ENCODE results near the gene ZNF264.

DNA sequence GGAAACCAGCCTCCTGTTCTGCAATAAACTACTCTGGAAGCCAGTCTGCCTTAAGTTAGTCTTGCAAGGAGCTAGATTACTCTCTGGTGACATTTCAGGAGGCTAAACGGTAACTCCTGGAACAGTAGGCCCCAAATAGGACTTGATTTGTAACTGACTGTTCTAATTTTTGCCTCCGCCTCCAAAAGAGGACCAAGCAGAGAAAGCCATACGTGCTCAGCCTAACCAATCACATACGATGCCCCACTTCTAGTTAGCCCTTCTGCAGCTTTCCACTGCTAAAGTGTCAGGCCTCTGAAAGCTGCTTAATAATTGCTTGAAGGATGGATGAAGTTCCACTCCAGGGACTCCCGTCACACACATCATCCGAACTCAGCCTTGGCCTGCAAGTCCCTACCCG, 49.9 kb downstream of the ZNF264 start:
- TF ChIP-seq EZH2 (IDR thresholded peaks at IDR 0.05; ENCODE audit: borderline replicate concordance, insufficient read depth, low read depth, low read length, poor library complexity, severe bottlenecking) (no peak), CTCF (IDR thresholded peaks at IDR 0.05) (no peak)

Measured in B cell (primary cell).